Stimulated activated CD8-positive, alpha-beta memory T cell treated with anti-CD3 and anti-CD28 coated beads, Interleukin-15, amount 100 ng/mL, for 1 hour (primary cell): Measurements from ENCODE around the gene ZSCAN10.
"Not testable (repeated sequence)": the region's sequence is repeated elsewhere in the genome, so short reads cannot be mapped to it uniquely, and the experiment has no call there.

Experiments
- DNase-seq: peaks from one replicate; pipeline ENCODE4 v3.0.0-alpha.2; 2020; ENCODE audit warnings: low read depth

Gene ZSCAN10

DNA sequence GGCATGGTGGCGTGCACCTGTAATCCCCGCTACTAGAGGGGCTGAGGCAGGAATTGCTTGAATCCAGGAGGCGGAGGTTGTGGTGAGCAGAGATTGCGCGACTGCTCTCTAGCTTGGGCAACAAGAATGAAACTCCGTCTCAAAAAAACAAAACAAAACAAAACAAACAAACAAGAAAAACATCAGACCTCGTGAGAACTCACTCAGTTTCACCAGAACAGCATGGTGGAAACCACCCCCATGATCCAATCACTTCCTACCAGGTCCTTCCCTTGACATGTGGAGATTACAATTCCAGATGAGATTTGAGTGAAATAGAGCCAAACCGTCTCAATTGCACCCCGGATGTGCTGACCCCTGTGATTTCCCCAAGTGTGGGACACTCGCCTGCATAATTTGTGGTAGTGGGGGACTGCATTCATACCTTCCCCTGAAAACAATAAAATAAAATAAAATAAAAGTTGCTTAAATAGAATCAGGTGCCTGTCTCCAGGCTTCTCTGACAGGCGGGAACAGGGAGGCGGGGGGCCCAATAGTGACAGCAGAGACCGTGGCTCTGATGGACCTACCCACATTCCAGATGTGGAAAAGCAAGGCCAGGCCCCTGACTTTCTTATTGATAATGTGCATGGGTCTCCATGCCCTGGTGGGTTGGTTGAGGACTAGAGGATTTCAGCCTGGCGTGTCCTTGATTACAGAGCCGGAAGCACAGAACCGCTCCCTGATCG lies 13.1 kb downstream of the ZSCAN10 start:
- no peak for DNase-seq

DNA sequence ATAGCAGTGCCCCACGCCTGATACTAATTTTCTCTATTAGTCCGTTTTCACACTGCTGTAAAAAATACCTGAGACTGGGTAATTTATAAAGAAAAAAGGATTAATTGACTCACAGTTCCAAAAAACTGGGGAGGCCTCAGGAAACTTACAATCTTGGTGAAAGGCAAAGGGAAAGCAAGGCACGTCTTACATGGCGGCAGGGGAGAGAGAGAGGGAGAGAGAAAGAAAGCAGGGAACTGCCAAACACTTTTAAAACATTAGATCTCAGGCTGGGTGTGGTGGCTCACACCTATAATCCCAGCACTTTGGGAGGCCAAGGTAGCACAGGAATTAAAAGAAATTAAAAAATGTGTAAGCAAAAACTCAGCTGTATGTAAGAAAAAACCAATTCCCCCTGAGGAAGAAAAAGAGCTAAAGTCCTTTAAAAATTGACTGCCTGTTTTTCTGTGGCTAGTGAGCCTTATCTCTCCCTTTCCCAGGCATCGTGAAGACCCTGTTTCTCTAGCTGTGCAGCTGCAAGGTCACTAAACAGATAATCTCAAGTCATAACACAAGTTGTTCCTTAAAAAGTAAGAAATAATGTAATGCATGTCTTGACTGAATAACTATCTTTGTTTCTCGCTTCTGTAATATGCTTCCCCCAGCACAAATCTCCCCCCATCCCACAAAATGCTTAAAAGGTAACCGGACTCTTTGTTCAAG lies 14.0 kb downstream of the ZSCAN10 start:
- DNase-seq, result no peak

DNA sequence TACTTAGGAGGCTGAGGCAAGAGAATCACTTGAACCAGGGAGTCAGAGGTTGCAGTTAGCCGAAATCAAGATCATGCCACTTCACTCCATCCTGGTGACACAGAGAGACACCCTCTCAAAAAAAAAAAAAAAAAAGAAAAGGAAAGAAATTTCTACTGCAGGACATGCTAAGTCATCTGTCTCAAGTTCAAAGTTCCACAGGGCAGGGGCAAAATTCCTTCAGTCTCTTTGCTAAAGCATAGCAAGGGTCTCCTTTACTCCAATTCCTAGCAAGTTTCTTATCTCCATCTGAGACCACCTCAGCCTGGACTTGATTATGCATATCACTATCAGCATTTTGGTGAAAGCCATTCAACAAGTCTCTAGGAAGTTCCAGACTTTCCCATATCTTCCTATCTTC lies 14.6 kb downstream of the ZSCAN10 start:
- no peak for DNase-seq

DNA sequence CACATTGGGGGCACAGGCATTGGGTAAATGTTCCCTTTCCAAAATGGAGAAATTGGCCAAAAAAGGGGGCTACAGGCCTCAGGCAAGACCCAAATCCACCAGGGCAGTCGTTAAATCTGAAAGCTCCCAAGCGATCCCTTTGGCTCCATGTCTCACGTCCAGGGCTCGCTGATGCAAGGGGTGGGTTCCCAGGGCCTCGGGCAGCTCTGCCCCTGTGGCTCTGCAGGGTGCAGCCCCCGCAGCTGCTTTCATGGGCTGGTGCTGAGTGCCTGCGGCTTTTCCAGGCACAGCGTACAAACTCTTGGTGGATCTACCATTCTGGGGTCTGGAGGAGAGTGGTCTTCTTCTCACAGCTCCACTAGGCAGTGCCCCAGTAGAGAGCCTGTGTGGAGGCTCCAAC lies 15.7 kb downstream of the ZSCAN10 start:
- DNase-seq, result not testable (repeated sequence)

DNA sequence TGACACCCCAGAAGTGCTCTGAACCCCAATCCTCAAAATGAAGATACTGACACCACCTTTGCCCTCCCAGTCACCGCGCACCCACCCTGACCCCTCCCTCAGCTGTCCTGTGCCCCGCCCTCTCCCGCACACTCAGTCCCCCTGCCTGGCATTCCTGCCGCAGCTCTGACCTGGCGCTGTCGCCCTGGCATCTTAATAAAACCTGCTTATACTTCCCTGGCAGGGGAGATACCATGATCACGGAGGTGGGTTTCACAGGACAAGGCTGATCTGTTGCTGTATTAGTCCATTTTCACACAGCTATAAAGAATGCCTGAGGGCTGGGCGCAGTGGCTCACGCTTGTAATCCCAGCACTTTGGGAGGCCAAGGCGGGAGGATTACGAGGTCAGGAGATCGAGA lies 17.1 kb downstream of the ZSCAN10 start:
- not testable (repeated sequence) for DNase-seq

DNA sequence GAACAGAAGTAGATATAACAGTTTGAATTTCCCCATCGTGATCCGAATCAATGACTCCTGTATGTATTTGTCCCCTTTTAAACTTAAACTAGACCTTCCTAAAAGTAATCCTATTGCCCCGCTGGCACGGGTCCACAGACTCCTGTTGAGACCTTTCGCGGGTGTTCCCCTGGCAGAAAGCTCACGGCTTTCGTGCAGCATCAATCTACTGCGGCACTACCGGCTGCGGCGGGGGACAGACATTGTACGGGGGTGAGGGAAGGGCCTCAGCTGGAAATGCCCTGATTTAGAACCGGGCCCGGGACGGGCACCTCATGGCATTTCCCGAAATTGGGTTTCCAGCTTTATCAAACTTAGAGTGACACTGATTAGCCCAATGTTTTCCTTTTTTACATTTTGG lies 19.1 kb downstream of the ZSCAN10 start:
- no peak for DNase-seq

DNA sequence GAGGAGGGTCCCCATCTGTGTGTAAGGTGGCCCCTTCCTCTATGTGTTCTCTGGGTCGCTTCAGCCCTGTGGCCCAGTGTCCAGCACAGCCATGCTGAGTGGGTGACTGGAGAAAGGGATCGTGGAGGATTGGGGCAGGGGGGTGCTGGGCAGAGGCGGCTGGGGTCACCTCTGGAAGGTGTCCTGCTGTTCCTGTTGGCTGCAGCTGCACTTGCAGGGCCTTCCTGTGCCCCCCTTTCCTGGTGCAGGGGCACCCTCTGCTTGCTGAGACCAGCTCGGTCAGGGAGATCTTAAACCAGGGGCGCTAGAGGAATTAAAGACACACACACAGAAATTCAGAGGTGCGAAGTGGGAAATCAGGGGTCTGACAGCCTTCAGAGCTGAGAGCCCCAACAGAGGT lies 22.5 kb downstream of the ZSCAN10 start:
- no peak for DNase-seq

DNA sequence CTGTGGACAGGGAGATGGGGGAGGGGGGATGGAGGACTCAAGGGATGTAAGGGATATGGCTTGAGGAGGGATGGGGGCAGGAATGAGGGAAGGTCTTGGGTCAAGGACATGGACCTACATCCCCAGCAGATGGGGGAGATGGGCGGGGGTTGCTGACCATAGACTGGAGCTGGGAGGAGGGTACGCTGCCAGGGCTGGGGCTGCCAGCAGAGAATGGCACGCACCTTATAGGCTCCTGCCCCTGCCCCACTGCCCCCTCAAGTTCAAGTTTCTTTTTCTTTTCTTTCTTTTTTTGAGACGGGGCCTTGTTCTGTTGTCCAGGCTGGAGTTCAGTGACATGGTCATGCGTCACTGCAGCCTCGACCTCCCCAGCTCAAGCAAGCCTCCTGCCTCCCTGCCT lies 23.1 kb downstream of the ZSCAN10 start:
- not testable (repeated sequence) for DNase-seq

DNA sequence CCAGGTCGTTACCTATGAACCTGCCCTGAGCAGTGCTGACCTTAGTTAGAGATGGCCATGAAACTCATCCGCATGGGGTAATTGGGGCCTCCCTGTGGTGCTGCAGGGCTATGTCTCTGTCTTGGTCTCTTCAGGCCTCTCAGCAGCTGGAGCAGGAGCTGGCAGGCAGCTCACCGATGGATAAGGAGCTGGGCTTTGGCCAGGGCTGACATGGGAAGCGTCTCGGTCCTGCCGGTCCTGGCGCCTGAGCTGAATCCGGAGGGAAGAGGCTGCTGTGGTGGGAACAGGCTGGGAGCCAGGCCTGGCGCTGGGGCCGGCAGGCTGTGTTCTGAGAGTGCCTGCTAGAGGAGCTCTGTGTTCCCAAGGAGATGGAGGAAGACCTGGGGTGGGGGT lies 23.6 kb downstream of the ZSCAN10 start:
- no peak for DNase-seq

DNA sequence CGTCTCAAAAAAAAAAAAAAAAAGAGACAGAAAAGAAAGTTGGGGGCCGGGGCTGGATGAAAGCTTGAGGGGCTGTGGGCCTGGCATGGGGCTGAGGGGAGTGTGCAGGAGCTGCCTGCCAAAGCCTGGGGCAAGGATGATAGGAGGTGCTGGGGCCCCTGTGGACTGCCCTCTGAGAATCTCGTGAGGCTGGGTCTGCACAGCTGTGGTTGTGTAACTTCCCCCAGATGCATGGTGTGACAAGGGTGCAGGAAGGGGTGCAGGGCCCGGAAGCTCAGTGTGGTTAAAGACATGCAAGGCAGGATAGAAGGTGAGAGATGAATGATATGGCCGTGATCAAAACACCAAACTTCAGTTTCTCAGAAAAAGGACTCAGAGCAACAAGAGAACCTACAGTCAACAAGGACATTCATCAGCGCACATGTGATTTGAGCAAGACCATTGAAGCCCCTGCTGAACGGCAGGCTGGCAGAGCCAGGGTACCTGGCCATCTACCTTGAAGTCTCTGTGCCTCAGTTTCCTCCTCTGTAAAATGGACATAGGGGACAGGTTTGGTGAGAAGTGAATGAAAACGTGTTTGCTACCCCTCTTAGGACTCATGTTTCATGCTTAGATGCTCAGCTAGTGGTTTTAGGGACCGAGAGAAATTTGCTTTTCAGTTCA lies 24.1 kb downstream of the ZSCAN10 start:
- peak; percentile 58 for DNase-seq

DNA sequence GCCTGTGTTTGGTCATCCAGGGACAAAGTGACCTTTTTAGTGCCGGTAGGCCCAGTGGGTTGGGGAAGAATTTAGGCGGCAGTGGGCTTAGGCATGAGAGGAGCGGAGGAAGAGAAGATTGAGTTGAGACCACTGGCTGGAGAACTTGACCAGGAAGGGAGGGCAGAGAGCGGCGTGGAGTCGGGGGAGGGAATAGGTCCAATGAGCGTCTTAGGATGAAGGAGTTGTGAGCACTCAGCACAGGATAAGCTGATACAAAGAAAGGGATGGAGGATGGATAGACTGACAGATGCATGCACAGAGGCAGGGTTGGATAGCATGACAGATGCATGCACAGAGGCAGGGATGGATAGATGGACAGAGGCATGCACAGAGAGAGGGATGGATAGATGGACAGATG lies 25.6 kb downstream of the ZSCAN10 start:
- no peak for DNase-seq

DNA sequence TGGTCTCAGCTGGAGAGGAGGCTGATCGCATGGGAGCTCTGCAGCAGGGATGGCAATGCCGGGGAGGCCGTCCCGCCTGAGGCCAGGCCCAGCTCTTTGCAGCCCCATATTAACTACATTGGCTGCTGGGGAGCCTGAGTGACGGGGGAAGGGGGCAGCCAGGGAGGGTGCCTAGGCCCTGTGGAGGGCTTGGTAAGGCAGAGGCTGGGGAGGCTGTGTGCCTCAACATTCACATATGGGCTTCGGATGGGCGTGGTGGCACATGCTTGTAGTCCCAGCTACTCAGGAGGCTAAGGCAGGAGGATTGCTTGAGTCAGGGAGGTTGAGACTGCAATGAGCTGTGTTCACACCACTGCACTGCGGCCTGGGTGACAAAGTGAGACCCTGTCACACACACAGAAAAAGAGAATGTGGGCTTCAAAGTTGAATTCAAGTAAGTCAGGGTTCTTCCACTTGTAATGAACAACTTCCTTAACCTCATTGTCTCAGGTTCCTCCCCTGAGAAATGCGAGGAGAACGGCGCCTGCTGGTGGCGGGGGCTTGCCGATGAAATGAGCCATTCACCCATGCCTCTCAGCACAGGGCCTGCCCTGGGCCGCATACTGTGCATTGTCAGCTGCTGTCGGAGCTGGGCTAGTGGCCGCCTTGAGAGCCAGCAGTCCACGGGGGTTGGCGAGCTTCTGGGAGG lies 26.4 kb downstream of the ZSCAN10 start:
- not testable (repeated sequence) for DNase-seq

DNA sequence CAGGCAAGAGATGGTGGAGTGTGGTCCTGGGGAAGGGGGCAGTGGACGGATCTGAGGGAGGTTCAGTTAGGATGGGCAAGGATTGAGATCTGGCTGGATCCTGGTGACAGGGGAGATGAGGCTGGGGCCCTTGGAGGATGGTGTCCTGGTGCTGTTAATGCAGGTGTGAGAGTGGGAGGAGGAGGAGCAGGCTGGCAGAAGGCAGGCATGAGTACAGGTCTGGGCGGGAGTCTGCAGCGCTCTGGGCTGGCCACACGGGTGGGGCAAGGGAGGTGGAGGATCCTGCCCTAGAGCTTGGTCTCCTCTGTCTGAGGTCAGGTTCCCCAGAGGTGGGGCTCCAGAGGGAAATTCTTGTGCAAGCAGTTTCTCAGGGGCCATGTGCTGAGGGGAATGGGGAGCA lies 26.9 kb downstream of the ZSCAN10 start:
- not testable (repeated sequence) for DNase-seq

DNA sequence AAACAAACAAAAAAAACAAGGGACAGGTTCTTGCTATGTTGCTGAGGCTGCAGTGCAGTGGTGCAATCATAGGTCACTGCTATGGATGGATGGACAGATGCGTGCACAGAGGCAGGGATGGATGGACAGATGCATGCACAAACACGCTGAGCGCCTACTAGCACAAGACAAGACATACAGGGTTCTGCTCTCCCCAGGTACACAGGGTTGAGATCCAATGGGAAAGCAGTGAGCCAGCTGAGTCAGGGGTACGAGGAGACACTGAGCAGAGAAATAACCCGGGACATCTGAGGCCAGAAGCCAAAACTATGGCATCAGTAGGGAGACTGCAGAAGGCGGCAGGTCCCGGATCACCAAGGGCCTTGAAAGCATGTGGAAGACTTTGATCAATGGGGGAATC lies 27.4 kb downstream of the ZSCAN10 start:
- no peak for DNase-seq

DNA sequence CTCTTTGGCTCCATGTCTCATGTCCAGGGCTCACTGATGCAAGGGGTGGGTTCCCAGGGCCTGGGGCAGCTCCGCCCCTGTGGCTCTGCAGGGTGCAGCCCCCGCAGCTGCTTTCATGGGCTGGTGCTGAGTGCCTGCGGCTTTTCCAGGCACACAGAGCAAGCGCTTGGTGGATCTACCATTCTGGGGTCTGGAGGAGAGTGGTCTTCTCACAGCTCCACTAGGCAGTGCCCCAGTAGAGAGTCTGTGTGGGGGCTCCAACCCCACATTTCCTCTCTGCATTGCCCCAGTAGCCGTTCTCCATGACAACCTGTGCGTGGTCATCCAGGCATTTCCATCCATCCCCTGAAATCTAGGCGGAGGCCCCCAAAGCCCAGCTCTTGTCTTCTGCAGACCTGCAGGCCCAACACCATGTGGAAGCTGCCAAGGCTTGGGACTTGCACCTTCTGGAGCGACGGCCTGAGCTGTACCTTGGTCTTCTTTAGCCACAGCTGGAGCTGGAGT lies 28.4 kb downstream of the ZSCAN10 start:
- DNase-seq, result no peak

DNA sequence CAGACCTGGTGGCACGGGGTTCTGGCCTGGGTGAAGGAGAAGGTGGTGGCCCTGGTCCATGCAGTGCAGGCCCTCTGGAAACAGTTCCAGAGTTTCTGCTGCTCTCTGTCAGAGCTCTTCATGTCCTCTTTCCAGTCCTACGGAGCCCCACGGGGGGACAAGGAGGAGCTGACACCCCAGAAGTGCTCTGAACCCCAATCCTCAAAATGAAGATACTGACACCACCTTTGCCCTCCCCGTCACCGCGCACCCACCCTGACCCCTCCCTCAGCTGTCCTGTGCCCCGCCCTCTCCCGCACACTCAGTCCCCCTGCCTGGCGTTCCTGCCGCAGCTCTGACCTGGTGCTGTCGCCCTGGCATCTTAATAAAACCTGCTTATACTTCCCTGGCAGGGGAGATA lies 29.9 kb downstream of the ZSCAN10 start:
- not testable (repeated sequence) for DNase-seq

DNA sequence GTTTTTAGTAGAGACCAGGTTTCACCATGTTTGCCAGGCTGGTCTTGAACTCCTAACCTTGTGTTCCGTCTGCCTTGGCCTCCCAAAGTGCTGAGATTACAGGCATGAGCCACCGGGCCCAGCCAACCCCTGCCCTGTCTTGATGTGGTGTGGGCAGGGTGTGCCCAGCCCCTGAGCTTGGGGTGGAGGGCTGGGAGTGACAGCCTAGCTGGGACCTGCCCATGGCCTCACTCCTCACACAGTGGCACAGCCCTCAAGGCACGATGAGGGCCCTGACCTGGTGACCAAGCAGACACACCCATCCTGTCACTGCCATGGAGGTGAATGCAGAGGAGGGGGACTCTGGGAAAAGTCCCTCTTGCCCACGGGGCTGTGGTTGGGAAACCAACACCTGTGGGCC lies 30.6 kb downstream of the ZSCAN10 start:
- no peak for DNase-seq

DNA sequence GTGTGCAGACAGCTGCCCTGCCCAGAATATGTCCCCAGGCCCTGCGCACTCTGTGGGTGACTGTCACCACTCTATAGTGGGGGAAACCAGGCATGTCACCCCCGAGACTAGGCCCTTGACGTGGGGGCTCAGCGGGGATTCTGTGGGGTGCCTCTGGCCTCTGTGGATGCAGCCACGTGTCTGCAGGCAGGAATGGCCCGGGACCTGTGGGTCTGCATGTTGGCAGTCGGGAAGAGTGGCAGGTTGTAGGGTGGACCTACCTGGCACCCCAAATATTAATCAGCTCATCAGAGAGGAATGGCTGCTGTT lies 32.7 kb downstream of the ZSCAN10 start:
- no peak for DNase-seq

DNA sequence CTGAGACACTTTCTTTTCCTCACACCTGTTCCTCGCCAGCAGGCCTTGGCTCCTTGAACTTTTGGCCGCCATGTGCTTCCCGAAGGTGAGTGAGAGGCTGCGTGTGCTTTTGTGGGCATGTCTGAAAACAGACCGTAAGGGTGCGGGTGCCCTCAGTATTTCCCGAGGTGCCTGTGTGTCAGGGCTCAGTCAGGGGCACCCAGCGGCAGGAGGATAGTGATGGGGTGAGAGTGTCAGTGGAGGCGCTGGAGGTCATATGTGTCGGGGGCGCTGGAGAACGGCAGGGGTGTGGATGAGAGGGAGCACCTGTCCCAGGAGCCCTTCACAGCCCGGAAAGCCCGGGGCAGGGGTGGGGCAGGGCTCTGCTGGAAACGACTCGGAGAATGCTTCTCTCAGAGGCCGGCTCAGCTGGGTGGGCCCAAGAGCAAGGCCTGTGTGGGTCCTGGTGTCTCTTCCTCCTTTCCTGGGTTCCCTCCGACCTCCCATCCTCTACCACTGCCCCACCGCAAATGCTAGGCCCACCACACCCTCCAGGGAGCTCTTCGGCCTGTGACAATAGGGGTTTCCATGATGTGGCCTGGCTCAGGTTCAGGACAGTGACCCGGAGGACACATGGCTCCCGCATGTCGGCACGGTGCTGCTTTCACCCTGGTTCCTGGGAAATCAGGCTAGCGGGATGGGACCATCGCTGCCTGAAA lies 33.2 kb downstream of the ZSCAN10 start:
- no peak for DNase-seq

DNA sequence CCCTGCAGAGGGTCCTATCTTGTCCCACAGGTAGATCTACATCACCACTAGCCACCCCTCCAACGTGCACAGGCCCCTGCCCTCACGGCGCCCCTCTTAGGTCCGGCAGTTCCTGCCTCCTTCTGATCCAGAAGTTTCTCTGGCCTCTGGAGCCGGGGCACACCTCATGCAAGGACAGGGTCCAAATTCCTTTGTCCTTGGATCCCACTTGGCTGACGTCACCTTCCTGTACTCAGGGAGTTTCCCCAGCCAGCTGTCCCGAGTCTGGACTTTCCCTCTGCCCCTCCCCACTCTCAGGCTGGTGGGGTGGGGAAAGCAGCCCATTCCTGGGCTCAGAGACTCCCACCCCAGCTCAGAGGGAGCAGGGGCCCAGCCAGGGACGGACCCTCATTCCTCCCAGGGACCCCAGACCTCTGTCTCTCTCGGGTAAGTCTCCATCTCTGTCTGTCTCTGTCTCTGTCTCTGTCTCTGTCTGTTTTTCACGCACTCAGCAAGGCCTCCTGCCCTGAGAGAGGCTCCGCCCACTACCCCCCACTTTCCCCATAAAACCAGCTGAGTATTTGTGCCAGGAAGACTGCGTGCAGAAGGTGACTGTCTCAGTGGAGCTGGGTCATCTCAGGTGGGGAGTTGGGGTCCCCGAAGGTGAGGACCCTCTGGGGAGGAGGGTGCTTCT lies 33.9 kb downstream of the ZSCAN10 start, which contains the start of gene IL32:
Gene IL32, plus strand, starts transcription at position 572 of the 673 bp plus-strand sequence. CDS start 172 bp downstream, outside the sequence.
- peak; percentile 49 for DNase-seq
